Activated gamma-delta T cell treated with anti-CD3 and anti-CD28 coated beads, Interleukin-2, amount 50 U/mL, for 16 hours (primary cell): ENCODE measurements around the gene ZNF425.
"Not testable (repeated sequence)": the region's sequence is repeated elsewhere in the genome, so short reads cannot be mapped to it uniquely, and the experiment has no call there.

Experiments used
- DNase-seq: peaks from one replicate; pipeline ENCODE4 v3.0.0-alpha.2; 2020; ENCODE audit warnings: low read depth

The ZNF425 gene

DNA sequence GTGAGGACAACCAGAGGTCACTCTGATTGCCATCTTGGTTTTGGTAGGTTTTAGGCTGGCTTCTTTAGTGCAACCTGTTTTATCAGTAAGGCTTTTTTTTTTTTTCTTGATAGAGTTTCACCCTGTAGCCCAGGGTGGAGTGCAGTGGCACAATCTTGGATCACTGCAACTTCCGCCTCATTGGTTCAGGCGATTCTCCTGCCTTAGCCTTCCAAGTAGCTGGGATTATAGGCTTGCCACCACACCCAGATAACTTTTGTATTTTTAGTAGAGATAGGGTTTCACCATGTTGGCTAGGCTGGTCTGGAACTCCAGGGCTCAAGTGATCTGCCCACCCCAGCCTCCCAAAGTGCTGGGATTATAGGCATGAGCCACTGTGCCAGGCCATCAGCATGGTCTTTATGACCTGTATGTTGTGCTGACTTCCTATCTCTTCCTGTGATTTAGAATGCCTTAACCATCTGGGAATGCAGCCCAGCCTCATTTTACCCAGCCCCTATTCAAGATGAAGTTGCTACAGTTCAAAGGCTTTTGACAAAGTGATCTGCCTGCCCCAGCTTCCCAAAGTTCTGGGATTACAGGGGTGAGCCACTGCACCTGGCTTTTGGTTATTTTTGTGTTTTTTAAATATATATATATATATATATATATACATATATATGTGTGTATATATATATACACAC, 7.0 kb upstream of the ZNF425 start:
- DNase-seq: no peak

DNA sequence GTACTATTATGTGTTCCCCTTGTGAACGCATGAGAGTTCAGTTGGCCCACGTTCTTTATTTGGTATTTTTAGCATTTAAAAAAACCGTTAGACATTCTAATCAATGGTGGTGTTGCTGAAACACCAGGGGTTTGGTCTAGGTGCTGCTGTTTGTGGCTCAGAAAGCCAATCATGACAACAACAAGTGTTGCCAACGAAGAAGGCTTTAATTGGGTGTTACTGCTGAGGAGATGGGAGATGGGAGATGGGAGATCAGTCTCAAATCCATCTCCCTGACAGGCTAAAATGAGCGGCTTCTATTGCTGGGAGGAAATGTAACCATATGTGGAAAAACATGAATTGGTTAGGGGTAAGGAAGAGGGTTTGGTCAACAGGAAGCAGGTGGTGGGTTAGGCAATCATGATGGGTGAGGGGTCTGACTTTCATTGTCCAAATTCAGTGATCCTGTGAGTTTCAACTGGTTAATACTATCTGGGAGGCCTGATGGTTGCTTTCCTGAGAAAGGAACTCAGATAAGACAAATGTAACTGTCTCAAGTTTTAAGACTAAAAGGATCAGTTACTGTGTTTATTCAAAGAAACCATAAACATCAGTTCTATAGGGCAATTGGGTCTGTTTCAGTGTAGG, 4.6 kb upstream of the ZNF425 start:
- no peak for DNase-seq

DNA sequence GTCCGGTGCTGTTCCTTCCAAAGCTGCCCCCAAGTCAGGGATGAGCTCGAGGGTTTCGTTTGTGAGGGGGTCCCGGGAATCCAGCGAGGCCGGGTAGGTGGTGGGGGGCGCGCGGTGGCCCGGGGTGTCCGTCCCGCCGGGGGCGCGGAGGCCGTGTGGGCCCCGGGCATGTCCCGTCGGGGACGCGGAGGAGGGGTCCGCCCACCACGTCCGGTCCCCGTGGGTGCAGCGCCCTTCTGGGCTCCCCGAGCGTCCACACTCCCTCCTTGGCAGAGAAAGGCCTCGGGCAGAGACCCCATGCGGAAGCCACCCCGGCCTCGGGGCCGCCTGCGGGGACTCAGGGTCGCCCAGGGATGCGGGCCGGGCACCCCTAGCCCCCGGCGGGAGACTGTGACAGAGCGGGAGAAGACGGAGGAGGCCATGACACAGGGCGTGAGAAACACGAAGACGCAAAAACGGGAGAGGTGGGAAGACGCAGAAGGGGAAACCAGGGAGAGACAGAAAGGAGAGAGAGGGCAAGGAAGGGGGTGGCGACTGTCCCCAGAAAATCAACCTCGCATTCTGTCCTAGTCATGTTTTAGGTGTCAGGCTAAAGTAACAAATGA, 640 bp upstream of the ZNF425 start:
- DNase-seq: peak; percentile 47

GRCh38 chr7:149125189-149125862, 798 bp downstream of the ZNF425 start:
- DNase-seq: no peak

- DNase-seq: no peak
These were observed 16.2 kb downstream of the ZNF425 start for GRCh38 chr7:149109969-149110368.

DNA sequence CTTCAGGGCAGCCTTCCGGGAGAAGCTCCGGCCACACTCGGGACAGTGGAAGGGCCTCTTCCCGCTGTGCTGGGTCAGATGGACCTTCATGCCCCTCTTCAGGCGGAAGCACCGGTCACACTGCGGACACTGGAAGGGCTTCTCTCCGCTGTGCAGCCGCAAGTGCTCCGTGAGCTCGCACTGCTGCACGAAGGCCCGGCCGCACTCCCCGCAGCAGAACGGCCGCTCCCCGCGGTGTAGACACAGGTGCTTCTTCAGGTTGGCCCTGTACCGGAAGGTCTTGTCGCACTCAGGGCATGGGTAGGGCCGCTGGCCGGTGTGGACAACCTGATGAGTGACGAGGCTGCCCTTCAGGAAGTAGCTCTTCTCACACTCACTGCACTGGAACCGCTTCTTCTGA, 21.4 kb downstream of the ZNF425 start:
- DNase-seq: no peak

- DNase-seq: no peak
These were observed 21.9 kb downstream of the ZNF425 start for GRCh38 chr7:149104214-149104613.

- DNase-seq: no peak
These were observed 22.7 kb downstream of the ZNF425 start for GRCh38 chr7:149103424-149103823.

GRCh38 chr7:149102666-149103065, 23.5 kb downstream of the ZNF425 start:
- no peak for DNase-seq

DNA sequence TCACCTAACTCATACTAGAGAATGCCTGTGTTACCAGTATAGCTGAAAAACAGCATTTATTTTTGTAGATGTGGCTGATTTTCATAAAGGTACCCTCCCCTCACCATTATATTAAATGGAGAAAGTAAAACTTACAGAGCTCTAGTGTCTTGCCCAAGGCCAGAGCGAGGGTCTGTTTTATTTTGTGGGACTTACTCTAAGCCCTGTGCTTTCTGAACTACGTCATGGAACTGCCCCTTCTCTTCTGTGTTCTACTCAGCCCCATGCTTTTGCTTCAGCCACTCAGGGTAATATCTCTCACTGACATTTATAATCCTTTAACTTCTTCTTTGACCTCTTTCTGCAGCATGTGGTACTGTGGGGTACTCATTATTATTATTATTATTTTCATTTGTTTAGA, 25.3 kb downstream of the ZNF425 start:
- DNase-seq: no peak

GRCh38 chr7:149099058-149099457, 27.1 kb downstream of the ZNF425 start:
- no peak for DNase-seq

GRCh38 chr7:149097088-149097487, 29.0 kb downstream of the ZNF425 start:
- DNase-seq: no peak

- no peak for DNase-seq
These were observed 32.9 kb downstream of the ZNF425 start for GRCh38 chr7:149093228-149093627.

- not testable (repeated sequence) for DNase-seq
These were observed 33.9 kb downstream of the ZNF425 start for GRCh38 chr7:149092244-149092643.

GRCh38 chr7:149090397-149091195, 35.5 kb downstream of the ZNF425 start, which contains the start of gene ZNF786:
ZNF786 (minus strand) TSS chr7:149090718; CDS start chr7:149090640, 78 bp downstream.
- peak; percentile 93 for DNase-seq

- DNase-seq: no peak
These were observed 38.7 kb downstream of the ZNF425 start for GRCh38 chr7:149087376-149087775.

- DNase-seq: no peak
These were observed 40.3 kb downstream of the ZNF425 start for GRCh38 chr7:149085866-149086265.

DNA sequence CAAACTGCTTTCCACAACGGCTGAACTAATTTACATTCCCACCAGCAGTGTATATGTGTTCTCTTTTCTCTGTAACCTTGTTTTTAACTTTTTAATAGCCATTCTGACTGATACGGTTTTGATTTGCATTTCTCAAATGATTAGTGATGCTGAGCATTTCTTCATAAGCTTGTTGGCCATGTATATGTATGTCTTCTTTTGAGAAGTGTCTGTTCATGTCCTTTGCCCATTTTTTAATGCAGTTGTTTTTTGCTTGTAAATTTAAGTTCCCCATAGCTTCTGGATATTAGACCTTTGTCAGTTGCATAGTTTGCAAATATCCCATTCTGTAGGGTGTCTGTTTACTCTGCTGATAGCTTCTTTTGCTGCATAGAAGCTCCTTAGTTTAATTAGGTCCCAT, 41.7 kb downstream of the ZNF425 start:
- no peak for DNase-seq

- DNase-seq: no peak
These were observed 44.2 kb downstream of the ZNF425 start for GRCh38 chr7:149081914-149082313.

GRCh38 chr7:149077594-149077993, 48.5 kb downstream of the ZNF425 start:
- DNase-seq: no peak

DNA sequence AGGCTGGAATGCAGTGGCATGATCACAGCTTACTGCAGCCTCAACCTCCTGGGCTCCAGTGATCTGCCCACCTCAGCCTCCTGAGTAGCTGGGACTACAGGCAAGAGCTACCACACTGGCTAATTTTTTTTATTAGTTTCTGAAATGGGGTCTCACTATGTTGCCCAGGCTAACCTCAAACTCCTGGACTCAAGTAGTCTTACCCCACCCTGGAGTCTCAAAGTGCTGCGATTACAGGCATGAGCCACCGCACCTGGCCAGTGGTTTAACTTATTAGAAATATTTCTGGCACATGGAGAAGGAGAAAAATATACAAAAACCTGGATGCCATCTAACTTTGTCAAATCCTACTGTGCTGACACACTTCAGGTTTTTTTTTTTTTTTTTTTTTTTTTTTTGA, 50.8 kb downstream of the ZNF425 start:
- DNase-seq: no peak
